Fibroblast of villous mesenchyme (primary cell): Measurements from ENCODE around the gene RSF1. TPM values are rescaled to one million over a fixed set of nuclear protein-coding genes. Genes with fewer than 3 reads are reported as not detected.

Experiments used
- DNase-seq: peaks from one replicate; pipeline ENCODE4 v3.0.0-alpha.2; 2010; ENCODE audit warnings: low read depth
- H3K4me3 ChIP-seq: 2 replicates; pipeline ENCODE4 v1.5.1; 2011; ENCODE audit warnings: low read depth, mild to moderate bottlenecking, low read length
- total RNA-seq: library from RNA; depleted of rRNA; stranded (reverse); fragments of >200 nt; gene quantifications from 2 replicates; pipeline ENCODE4 v1.2.3, GENCODE V29; 2012
- TF ChIP-seq, protein P1 (sequence below): IDR thresholded peaks from 2 replicates; pipeline ENCODE4 v1.5.1; 2012; ENCODE audit warnings: low read depth, mild to moderate bottlenecking, low read length; ENCODE audit not compliant: insufficient read depth

The RSF1 gene
- total RNA-seq, 1 donor: 46.2 TPM

- no peak overlapping the region for H3K4me3 ChIP-seq
- DNase-seq: peak; percentile 18
- TF ChIP-seq, protein P1, sequence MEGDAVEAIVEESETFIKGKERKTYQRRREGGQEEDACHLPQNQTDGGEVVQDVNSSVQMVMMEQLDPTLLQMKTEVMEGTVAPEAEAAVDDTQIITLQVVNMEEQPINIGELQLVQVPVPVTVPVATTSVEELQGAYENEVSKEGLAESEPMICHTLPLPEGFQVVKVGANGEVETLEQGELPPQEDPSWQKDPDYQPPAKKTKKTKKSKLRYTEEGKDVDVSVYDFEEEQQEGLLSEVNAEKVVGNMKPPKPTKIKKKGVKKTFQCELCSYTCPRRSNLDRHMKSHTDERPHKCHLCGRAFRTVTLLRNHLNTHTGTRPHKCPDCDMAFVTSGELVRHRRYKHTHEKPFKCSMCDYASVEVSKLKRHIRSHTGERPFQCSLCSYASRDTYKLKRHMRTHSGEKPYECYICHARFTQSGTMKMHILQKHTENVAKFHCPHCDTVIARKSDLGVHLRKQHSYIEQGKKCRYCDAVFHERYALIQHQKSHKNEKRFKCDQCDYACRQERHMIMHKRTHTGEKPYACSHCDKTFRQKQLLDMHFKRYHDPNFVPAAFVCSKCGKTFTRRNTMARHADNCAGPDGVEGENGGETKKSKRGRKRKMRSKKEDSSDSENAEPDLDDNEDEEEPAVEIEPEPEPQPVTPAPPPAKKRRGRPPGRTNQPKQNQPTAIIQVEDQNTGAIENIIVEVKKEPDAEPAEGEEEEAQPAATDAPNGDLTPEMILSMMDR: no peak
Observed at GRCh38 chr11:77771135-77771534, 49.4 kb downstream of the RSF1 start.

GRCh38 chr11:77770629-77771028 is 49.9 kb downstream of the RSF1 start:
- DNase-seq: no peak
- TF ChIP-seq, protein P1: no peak
- H3K4me3 ChIP-seq: no peak overlapping the region

DNA sequence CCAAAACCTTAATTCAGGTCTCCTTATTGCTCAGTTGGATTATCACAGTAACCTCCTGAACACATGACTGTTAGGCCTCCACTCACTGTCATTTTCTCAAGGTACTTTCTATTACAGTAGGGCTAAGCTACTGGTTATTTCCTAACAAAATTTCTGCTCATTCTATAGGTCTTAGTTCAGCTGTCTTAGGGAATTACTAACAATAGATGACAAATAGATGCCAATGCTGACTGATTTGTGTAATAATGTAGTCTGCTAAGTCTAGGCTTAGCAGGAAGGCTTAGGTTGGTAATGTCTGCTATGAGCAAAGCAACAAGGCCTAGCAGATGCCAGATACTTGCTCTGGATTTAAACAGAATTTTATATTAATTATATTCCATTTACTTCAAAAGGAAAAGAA is 58.1 kb downstream of the RSF1 start:
- no peak for DNase-seq
- TF ChIP-seq, protein P1: no peak
- no peak overlapping the region for H3K4me3 ChIP-seq

DNA sequence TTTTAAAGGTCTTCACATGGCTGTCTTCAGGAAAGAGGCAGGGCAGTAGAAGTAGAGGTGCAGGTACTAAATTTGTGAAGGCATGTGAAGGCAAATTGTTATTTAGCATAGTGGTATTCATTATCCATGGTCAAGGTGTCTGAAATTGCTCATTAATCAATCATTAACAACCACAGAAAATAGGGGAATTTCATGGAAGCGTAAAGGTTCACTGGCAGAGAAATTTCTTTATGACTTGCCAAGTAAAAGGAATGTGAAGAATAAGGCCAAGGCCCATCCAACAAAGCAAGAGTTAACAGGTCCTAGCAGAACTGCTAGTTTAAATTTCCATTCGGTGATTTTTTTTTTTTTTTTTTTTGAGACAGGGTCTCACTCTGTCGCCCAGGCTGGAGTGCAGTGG is 59.0 kb downstream of the RSF1 start:
- no peak for DNase-seq
- TF ChIP-seq, protein P1: no peak
- H3K4me3 ChIP-seq: no peak overlapping the region

DNA sequence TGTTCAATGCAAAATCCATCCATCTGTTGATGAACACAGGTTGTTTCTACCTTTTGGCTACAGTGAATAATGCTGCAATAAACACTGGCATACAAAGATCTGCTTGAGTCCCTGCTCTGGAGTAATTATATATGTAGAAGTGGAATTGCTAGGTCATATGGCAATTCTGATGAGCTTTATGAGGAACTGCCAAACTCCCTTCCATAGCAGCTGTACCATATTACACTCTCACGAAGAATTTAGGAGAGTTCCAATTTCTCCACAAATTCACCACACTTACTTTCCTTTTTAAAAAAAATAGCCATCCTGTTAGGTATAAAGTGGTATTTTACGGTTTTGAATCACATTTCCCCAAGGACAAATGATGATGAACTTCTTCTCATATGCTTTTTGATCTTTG is 62.2 kb downstream of the RSF1 start:
- TF ChIP-seq, protein P1: no peak
- DNase-seq: no peak
- no peak overlapping the region for H3K4me3 ChIP-seq

DNA sequence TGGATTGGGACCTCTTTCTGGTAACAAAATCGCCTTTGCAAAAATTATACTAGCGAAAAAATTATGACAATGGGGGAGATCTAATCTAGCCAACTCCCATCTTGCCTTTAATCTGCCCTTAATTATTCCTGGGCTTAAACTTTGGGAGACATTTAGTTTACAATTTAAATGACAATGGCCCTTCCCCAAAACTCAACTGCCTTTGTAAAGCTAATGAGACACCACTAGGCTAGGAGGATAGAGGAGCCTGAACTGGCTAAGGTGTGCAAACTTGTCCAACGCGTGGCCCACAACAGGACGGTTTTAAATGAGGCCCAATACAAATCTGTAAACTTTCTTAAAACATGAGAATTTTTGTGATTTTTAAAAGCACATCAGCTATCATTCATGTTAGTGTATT is 67.3 kb downstream of the RSF1 start:
- TF ChIP-seq, protein P1: no peak
- no peak for DNase-seq
- H3K4me3 ChIP-seq: no peak overlapping the region

GRCh38 chr11:77752516-77752915 is 68.0 kb downstream of the RSF1 start:
- no peak overlapping the region for H3K4me3 ChIP-seq
- TF ChIP-seq, protein P1: no peak
- peak; percentile 21 for DNase-seq
